Skeletal muscle satellite cell (primary cell): ENCODE measurements around the gene NLRP3.

Experiments used
- H3K27me3 ChIP-seq: 2 replicates; pipeline ENCODE4 v1.7.0; 2013; ENCODE audit warnings: low read length; ENCODE audit not compliant: control insufficient read depth, insufficient read depth
- H3K36me3 ChIP-seq: 2 replicates; pipeline ENCODE4 v1.7.0; 2013; ENCODE audit warnings: mild to moderate bottlenecking, control low read depth, low read length; ENCODE audit not compliant: insufficient read depth
- H3K4me1 ChIP-seq: 2 replicates; pipeline ENCODE4 v1.7.0; 2013; ENCODE audit warnings: low read length; ENCODE audit not compliant: control insufficient read depth, insufficient read depth
- H3K4me2 ChIP-seq: 2 replicates; pipeline ENCODE4 v1.7.0; 2013; ENCODE audit warnings: mild to moderate bottlenecking, low read length
- H3K4me3 ChIP-seq: 2 replicates; pipeline ENCODE4 v1.7.0; 2013; ENCODE audit warnings: low read length
- H3K9ac ChIP-seq: 2 replicates; pipeline ENCODE4 v1.7.0; 2013; ENCODE audit warnings: mild to moderate bottlenecking, low read depth, low read length, moderate library complexity
- H3K9me3 ChIP-seq: replicated peaks from 2 replicates; pipeline ENCODE4 v1.7.0; 2013; ENCODE audit warnings: mild to moderate bottlenecking, control low read depth, low read length

The NLRP3 gene

GRCh38 chr1:247429496-247429895 is 13.5 kb downstream of the NLRP3 start:
- H3K27me3 ChIP-seq = no peaks in the 10 kb centered on the region
- no peaks in the 10 kb centered on the region for H3K36me3 ChIP-seq
- H3K4me2 ChIP-seq = no peak overlapping the region
- H3K4me3 ChIP-seq = no peak overlapping the region
- H3K9ac ChIP-seq = no peak overlapping the region
- no peaks in the 10 kb centered on the region for H3K9me3 ChIP-seq
- H3K4me1 ChIP-seq = no peaks in the 10 kb centered on the region

GRCh38 chr1:247430434-247430833 is 14.5 kb downstream of the NLRP3 start:
- H3K27me3 ChIP-seq = no peaks in the 10 kb centered on the region
- no peaks in the 10 kb centered on the region for H3K36me3 ChIP-seq
- H3K4me1 ChIP-seq = no peaks in the 10 kb centered on the region
- H3K4me3 ChIP-seq = no peak overlapping the region
- no peak overlapping the region for H3K9ac ChIP-seq
- no peaks in the 10 kb centered on the region for H3K9me3 ChIP-seq
- no peak overlapping the region for H3K4me2 ChIP-seq

- no peak overlapping the region for H3K4me2 ChIP-seq
- no peaks in the 10 kb centered on the region for H3K9me3 ChIP-seq
- no peaks in the 10 kb centered on the region for H3K27me3 ChIP-seq
- no peak overlapping the region for H3K4me3 ChIP-seq
- H3K36me3 ChIP-seq = no peaks in the 10 kb centered on the region
- H3K9ac ChIP-seq = no peak overlapping the region
- H3K4me1 ChIP-seq = no peaks in the 10 kb centered on the region
Measured at GRCh38 chr1:247431643-247432042, 15.7 kb downstream of the NLRP3 start.

GRCh38 chr1:247434005-247434404 is 18.0 kb downstream of the NLRP3 start:
- no peaks in the 10 kb centered on the region for H3K27me3 ChIP-seq
- no peaks in the 10 kb centered on the region for H3K4me1 ChIP-seq
- no peak overlapping the region for H3K4me2 ChIP-seq
- H3K9me3 ChIP-seq = no peaks in the 10 kb centered on the region
- no peak overlapping the region for H3K9ac ChIP-seq
- no peak overlapping the region for H3K4me3 ChIP-seq
- H3K36me3 ChIP-seq = no peaks in the 10 kb centered on the region

GRCh38 chr1:247435030-247435758 is 19.2 kb downstream of the NLRP3 start:
- Histone ChIP-seq H3K4me2 (no peak overlapping the region), H3K27me3 (no peaks in the 10 kb centered on the region), H3K4me1 (no peaks in the 10 kb centered on the region), H3K9ac (no peak overlapping the region), H3K4me3 (no peak overlapping the region), H3K9me3 (no peaks in the 10 kb centered on the region), H3K36me3 (no peaks in the 10 kb centered on the region)

GRCh38 chr1:247435759-247436147 is 19.8 kb downstream of the NLRP3 start:
- Histone ChIP-seq H3K4me2 (no peak overlapping the region), H3K9me3 (no peaks in the 10 kb centered on the region), H3K9ac (no peak overlapping the region), H3K27me3 (no peaks in the 10 kb centered on the region), H3K4me3 (no peak overlapping the region), H3K36me3 (no peaks in the 10 kb centered on the region), H3K4me1 (no peaks in the 10 kb centered on the region)

GRCh38 chr1:247437551-247438505 is 21.9 kb downstream of the NLRP3 start:
- H3K4me2 ChIP-seq = no peak overlapping the region
- H3K9ac ChIP-seq = no peak overlapping the region
- H3K9me3 ChIP-seq = no peaks in the 10 kb centered on the region
- H3K36me3 ChIP-seq = no peaks in the 10 kb centered on the region
- no peaks in the 10 kb centered on the region for H3K27me3 ChIP-seq
- H3K4me3 ChIP-seq = no peak overlapping the region
- H3K4me1 ChIP-seq = no peaks in the 10 kb centered on the region

- H3K4me2 ChIP-seq = no peak overlapping the region
- H3K9ac ChIP-seq = no peak overlapping the region
- no peaks in the 10 kb centered on the region for H3K9me3 ChIP-seq
- no peaks in the 10 kb centered on the region for H3K36me3 ChIP-seq
- no peaks in the 10 kb centered on the region for H3K4me1 ChIP-seq
- no peaks in the 10 kb centered on the region for H3K27me3 ChIP-seq
- no peak overlapping the region for H3K4me3 ChIP-seq
Measured at GRCh38 chr1:247440001-247440620, 24.1 kb downstream of the NLRP3 start.

- H3K36me3 ChIP-seq = no peaks in the 10 kb centered on the region
Measured at GRCh38 chr1:247441606-247442005, 25.6 kb downstream of the NLRP3 start.

GRCh38 chr1:247442164-247442563 is 26.2 kb downstream of the NLRP3 start:
- Histone ChIP-seq H3K27me3 (no peaks in the 10 kb centered on the region), H3K4me2 (no peak overlapping the region), H3K36me3 (no peaks in the 10 kb centered on the region), H3K4me3 (no peak overlapping the region), H3K9me3 (no peaks in the 10 kb centered on the region), H3K4me1 (no peaks in the 10 kb centered on the region), H3K9ac (no peak overlapping the region)

More at GRCh38 chr1:247441606-247442005, 25.6 kb downstream of the NLRP3 start:
- Histone ChIP-seq H3K4me3 (no peak overlapping the region), H3K9me3 (no peaks in the 10 kb centered on the region), H3K4me2 (no peak overlapping the region), H3K27me3 (no peaks in the 10 kb centered on the region), H3K4me1 (no peaks in the 10 kb centered on the region), H3K9ac (no peak overlapping the region)

GRCh38 chr1:247443641-247444040 is 27.7 kb downstream of the NLRP3 start:
- Histone ChIP-seq H3K36me3 (no peaks in the 10 kb centered on the region), H3K27me3 (no peaks in the 10 kb centered on the region), H3K4me2 (no peak overlapping the region), H3K9me3 (no peaks in the 10 kb centered on the region), H3K4me3 (no peak overlapping the region), H3K4me1 (peaks cover 4% of the 10 kb centered on the region), H3K9ac (no peak overlapping the region)
